NCI-H1436 treated with DMSO at 0.1 percent for 48 hours (cell line): ENCODE results near the gene AMZ1.

Experiments used
- DNase-seq: peaks from one replicate; lab custom pipeline; 2025; lab: John Stamatoyannopoulos, UW

The AMZ1 gene

GRCh38 chr7:2687881-2688318 is at the start of gene AMZ1:
TSS of gene AMZ1 (plus strand) at chr7:2688202. CDS start at chr7:2700452, 12,250 bp downstream.
- DNase-seq = no peak

GRCh38 chr7:2638224-2638991 is 49.6 kb upstream of the AMZ1 start:
- DNase-seq = no peak

- DNase-seq = no peak
These were observed 48.8 kb upstream of the AMZ1 start for GRCh38 chr7:2639181-2639681.

- DNase-seq = no peak
These were observed 48.1 kb upstream of the AMZ1 start for GRCh38 chr7:2639695-2640481.

GRCh38 chr7:2640482-2640830 is 47.5 kb upstream of the AMZ1 start:
- no peak for DNase-seq

GRCh38 chr7:2640846-2641316 is 47.1 kb upstream of the AMZ1 start:
- DNase-seq = no peak

- no peak for DNase-seq
These were observed 46.3 kb upstream of the AMZ1 start for GRCh38 chr7:2641406-2642393.

- DNase-seq = no peak
These were observed 44.4 kb upstream of the AMZ1 start for GRCh38 chr7:2643386-2644219.

GRCh38 chr7:2644220-2644561 is 43.8 kb upstream of the AMZ1 start:
- DNase-seq = no peak

- no peak for DNase-seq
These were observed 43.3 kb upstream of the AMZ1 start for GRCh38 chr7:2644562-2645273.

GRCh38 chr7:2645274-2645868 is 42.6 kb upstream of the AMZ1 start:
- no peak for DNase-seq

- no peak for DNase-seq
These were observed 41.7 kb upstream of the AMZ1 start for GRCh38 chr7:2646336-2646679.

- DNase-seq = no peak
These were observed 41.1 kb upstream of the AMZ1 start for GRCh38 chr7:2646680-2647571.

- DNase-seq = no peak
These were observed 40.3 kb upstream of the AMZ1 start for GRCh38 chr7:2647594-2648172.

GRCh38 chr7:2649139-2649838 is 38.7 kb upstream of the AMZ1 start:
- DNase-seq = no peak

- DNase-seq = no peak
These were observed 38.0 kb upstream of the AMZ1 start for GRCh38 chr7:2649991-2650390.

- no peak for DNase-seq
These were observed 37.6 kb upstream of the AMZ1 start for GRCh38 chr7:2650451-2650850.

- no peak for DNase-seq
These were observed 36.7 kb upstream of the AMZ1 start for GRCh38 chr7:2651336-2651735.
